Measurements from ENCODE around the gene RAPGEF2. TPM values are rescaled to one million over a fixed set of nuclear protein-coding genes. Genes with fewer than 3 reads are reported as not detected.

The RAPGEF2 gene
- total RNA-seq, 1 experiment from 2014 or later: 21.2 TPM

DNA sequence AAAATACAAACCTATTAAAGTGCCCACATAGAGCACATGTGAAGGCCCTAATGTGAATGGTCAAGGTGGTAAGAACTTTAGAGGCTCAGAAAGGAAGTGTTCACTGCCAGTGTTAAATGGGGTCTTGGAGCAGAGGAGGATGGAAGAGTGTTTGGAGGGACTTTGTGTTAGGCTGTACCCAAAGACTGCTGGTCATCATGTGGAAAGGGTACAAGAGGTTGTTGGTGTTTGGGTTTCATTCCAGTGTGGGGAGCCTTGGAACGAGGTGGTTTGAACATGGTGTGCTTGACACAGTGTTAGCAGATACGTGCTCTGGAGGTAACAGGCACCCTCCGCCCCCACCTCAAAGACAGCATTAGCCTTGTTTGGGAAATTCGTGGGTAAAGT lies 73.1 kb downstream of the RAPGEF2 start:
- Histone ChIP-seq H4K20me1 (ENCODE audit: low read length) (no peaks in the 10 kb centered on the region), H3K4me3 (ENCODE audit: low read length) (peak overlapping the region; percentile 66), H3K4me1 (ENCODE audit: insufficient read depth, low read length) (peaks cover 28% of the 10 kb centered on the region), H3K4me2 (ENCODE audit: low read length) (peak overlapping the region; percentile 93), H2AFZ (ENCODE audit: low read length) (peak overlapping the region; percentile 72), H3K9me2 (replicated peaks; ENCODE audit: low read length) (no peaks in the 10 kb centered on the region), H3K27me3 (ENCODE audit: low read length) (no peaks in the 10 kb centered on the region), H3K27ac (ENCODE audit: low read length) (peak overlapping the region; percentile 65), H3K9me3 (ENCODE audit: low read length) (no peaks in the 10 kb centered on the region), H3K9ac (ENCODE audit: low read length) (peak overlapping the region; percentile 54), H3K36me3 (ENCODE audit: low read depth, low read length) (no peaks in the 10 kb centered on the region), H3F3A (ENCODE audit: low read length, unreplicated experiment) (no peaks in the 10 kb centered on the region), H3K79me2 (ENCODE audit: low read length) (peaks cover 78% of the 10 kb centered on the region)
- TF ChIP-seq, protein P1, sequence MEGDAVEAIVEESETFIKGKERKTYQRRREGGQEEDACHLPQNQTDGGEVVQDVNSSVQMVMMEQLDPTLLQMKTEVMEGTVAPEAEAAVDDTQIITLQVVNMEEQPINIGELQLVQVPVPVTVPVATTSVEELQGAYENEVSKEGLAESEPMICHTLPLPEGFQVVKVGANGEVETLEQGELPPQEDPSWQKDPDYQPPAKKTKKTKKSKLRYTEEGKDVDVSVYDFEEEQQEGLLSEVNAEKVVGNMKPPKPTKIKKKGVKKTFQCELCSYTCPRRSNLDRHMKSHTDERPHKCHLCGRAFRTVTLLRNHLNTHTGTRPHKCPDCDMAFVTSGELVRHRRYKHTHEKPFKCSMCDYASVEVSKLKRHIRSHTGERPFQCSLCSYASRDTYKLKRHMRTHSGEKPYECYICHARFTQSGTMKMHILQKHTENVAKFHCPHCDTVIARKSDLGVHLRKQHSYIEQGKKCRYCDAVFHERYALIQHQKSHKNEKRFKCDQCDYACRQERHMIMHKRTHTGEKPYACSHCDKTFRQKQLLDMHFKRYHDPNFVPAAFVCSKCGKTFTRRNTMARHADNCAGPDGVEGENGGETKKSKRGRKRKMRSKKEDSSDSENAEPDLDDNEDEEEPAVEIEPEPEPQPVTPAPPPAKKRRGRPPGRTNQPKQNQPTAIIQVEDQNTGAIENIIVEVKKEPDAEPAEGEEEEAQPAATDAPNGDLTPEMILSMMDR (conservative IDR thresholded peaks at IDR 0.05; ENCODE audit: low read depth, low read length): no peak
- no peak for TF ChIP-seq EZH2 (IDR thresholded peaks at IDR 0.05; ENCODE audit: low read length, unreplicated experiment)
- TF ChIP-seq EZH2phosphoT487 (IDR thresholded peaks at IDR 0.05; ENCODE audit: borderline replicate concordance, low read length): no peak
- intact Hi-C loops (cut with micrococcal nuclease): loop anchor here (1.0 to 5.0 kb wide), 7 partner anchors 27 to 446 kb away; no protein-coding TSS in a partner anchor
- ATAC-seq (peak; percentile 21), DNase-seq (no peak)
- POLR2A ChIA-PET (ENCODE audit: unreplicated experiment): no interaction called here
- BruUV-seq (replicated peaks): no TSS peak
- CTCF ChIA-PET: no interaction called here

DNA sequence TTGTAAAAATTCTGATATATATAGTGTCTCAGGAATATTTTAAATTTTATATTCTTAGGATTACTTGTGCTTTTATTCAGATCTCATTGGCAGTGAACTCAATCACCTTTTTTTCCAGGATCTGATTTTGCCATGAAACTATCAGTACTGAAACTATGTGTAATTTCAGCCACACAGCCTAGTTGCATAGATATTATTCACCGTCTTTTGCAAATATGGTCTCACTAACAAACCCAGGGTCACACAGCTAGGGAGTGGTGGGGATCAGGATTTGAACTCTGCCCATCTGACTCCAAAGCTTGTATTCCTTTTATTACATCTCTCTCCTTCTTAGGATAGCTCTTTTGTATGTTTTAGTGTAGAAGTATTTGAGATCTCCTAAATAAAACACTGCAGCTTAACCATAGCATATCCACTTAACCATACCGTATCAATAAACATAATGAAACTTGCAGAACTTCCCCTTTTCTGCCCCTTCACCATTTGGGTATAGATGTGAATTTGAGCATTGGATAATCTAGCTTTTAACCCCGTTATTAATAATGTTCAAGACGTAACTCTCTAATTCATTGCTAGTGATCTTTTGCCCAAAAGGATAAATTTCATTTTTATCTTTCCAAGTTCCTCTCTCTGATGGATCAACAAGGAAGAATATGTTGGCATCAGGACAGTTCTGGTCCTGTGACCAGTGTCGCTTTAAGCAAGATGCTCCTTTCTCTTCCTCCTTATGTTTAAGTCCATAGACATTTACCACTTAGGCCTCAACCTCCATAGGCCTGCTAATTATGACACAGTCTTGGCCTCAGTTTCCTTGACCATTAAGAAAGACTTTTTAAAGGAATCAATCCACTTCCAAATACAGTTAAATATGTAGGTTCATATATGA lies 74.6 kb downstream of the RAPGEF2 start:
- Histone ChIP-seq H3K79me2 (ENCODE audit: low read length) (peaks cover 69% of the 10 kb centered on the region), H3F3A (ENCODE audit: low read length, unreplicated experiment) (no peaks in the 10 kb centered on the region), H3K4me3 (ENCODE audit: low read length) (no peak overlapping the region), H3K4me1 (ENCODE audit: insufficient read depth, low read length) (peaks cover 22% of the 10 kb centered on the region), H3K9ac (ENCODE audit: low read length) (no peak overlapping the region), H2AFZ (ENCODE audit: low read length) (no peak overlapping the region), H3K36me3 (ENCODE audit: low read depth, low read length) (no peaks in the 10 kb centered on the region), H3K9me2 (replicated peaks; ENCODE audit: low read length) (no peaks in the 10 kb centered on the region), H3K27me3 (ENCODE audit: low read length) (no peaks in the 10 kb centered on the region), H3K9me3 (ENCODE audit: low read length) (no peaks in the 10 kb centered on the region), H4K20me1 (ENCODE audit: low read length) (no peaks in the 10 kb centered on the region), H3K27ac (ENCODE audit: low read length) (no peak overlapping the region), H3K4me2 (ENCODE audit: low read length) (no peak overlapping the region)
- TF ChIP-seq EZH2phosphoT487 (IDR thresholded peaks at IDR 0.05; ENCODE audit: borderline replicate concordance, low read length) (no peak), EZH2 (IDR thresholded peaks at IDR 0.05; ENCODE audit: low read length, unreplicated experiment) (no peak)
- TF ChIP-seq, protein P1 (conservative IDR thresholded peaks at IDR 0.05; ENCODE audit: low read depth, low read length): no peak
- BruUV-seq (replicated peaks): no TSS peak
- POLR2A ChIA-PET (ENCODE audit: unreplicated experiment): no interaction called here
- DNase-seq: no peak
- no peak for ATAC-seq
- intact Hi-C loops (cut with micrococcal nuclease): loop anchor here (5.0 kb wide), 2 partner anchors 270 to 305 kb away; no protein-coding TSS in a partner anchor
- CTCF ChIA-PET: no interaction called here

DNA sequence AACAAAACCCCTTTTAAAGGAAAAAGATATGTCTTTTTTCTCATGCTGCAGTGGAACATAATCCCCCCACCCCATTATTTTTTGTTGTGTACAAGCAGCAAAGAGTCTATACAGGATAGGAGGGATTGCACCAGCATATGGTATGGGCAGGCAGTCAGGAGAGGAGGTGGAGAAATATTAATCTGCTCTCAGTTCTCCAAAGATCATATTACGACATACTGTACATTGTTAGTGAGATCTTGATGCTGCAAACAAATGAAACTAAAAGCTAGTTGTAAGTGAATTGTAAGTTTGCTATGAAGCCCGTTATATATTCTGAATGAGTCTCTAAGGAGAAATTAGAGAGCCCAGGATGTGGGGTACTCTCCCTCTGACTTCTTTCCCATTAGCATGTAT lies 75.3 kb downstream of the RAPGEF2 start:
- Histone ChIP-seq H3K4me3 (ENCODE audit: low read length) (no peak overlapping the region), H3K36me3 (ENCODE audit: low read depth, low read length) (no peaks in the 10 kb centered on the region), H3K4me1 (ENCODE audit: insufficient read depth, low read length) (peaks cover 22% of the 10 kb centered on the region), H3K9ac (ENCODE audit: low read length) (no peak overlapping the region), H3K27ac (ENCODE audit: low read length) (no peak overlapping the region), H3K27me3 (ENCODE audit: low read length) (no peaks in the 10 kb centered on the region), H3K4me2 (ENCODE audit: low read length) (no peak overlapping the region), H4K20me1 (ENCODE audit: low read length) (no peaks in the 10 kb centered on the region), H3K9me3 (ENCODE audit: low read length) (no peaks in the 10 kb centered on the region), H2AFZ (ENCODE audit: low read length) (no peak overlapping the region), H3K79me2 (ENCODE audit: low read length) (peaks cover 63% of the 10 kb centered on the region), H3K9me2 (replicated peaks; ENCODE audit: low read length) (no peaks in the 10 kb centered on the region), H3F3A (ENCODE audit: low read length, unreplicated experiment) (no peaks in the 10 kb centered on the region)
- BruUV-seq (replicated peaks): no TSS peak
- DNase-seq: no peak
- ChIA-PET POLR2A (ENCODE audit: unreplicated experiment) (no interaction called here), CTCF (no interaction called here)
- intact Hi-C loops (cut with micrococcal nuclease): loop anchor here (5.0 kb wide), 2 partner anchors 269 to 306 kb away; no protein-coding TSS in a partner anchor
- TF ChIP-seq EZH2phosphoT487 (IDR thresholded peaks at IDR 0.05; ENCODE audit: borderline replicate concordance, low read length): no peak
- TF ChIP-seq, protein P1 (conservative IDR thresholded peaks at IDR 0.05; ENCODE audit: low read depth, low read length): no peak
- no peak for TF ChIP-seq EZH2 (IDR thresholded peaks at IDR 0.05; ENCODE audit: low read length, unreplicated experiment)
- no peak for ATAC-seq
